Fibroblast of mammary gland (primary cell): ENCODE data around the gene OBSL1.
A peak's percentile ranks its signal among the peaks of the same experiment; 100 is the strongest.

Experiments used
- DNase-seq: peaks from one replicate; pipeline ENCODE4 v3.0.0-alpha.2; 2010; ENCODE audit warnings: low read depth
- H3K4me3 ChIP-seq: 2 replicates; pipeline ENCODE4 v1.5.1; 2011; ENCODE audit warnings: low read depth, mild to moderate bottlenecking, low read length, moderate library complexity; ENCODE audit not compliant: control insufficient read depth
- CTCF ChIP-seq: conservative IDR thresholded peaks from 2 replicates; pipeline ENCODE4 v1.5.1; 2011; ENCODE audit warnings: low read depth, low read length, inconsistent platforms; ENCODE audit not compliant: control insufficient read depth, insufficient read depth

OBSL1 gene

GRCh38 chr2:219552382-219553167, 18.8 kb downstream of the OBSL1 start:
- peak; percentile 65 for DNase-seq
- peak overlapping the region; percentile 55 for H3K4me3 ChIP-seq
- no peak for TF ChIP-seq CTCF

- TF ChIP-seq CTCF: no peak
- peak; percentile 55 for DNase-seq
- peak overlapping the region; percentile 55 for H3K4me3 ChIP-seq
Observed at GRCh38 chr2:219551441-219552381, 19.6 kb downstream of the OBSL1 start.

GRCh38 chr2:219549619-219550018, 21.7 kb downstream of the OBSL1 start:
- no peak overlapping the region for H3K4me3 ChIP-seq
- DNase-seq: no peak
- TF ChIP-seq CTCF: no peak

- no peak overlapping the region for H3K4me3 ChIP-seq
- no peak for DNase-seq
- TF ChIP-seq CTCF: no peak
Observed at GRCh38 chr2:219548990-219549389, 22.3 kb downstream of the OBSL1 start.

GRCh38 chr2:219547621-219548020, 23.7 kb downstream of the OBSL1 start:
- no peak for TF ChIP-seq CTCF
- no peak overlapping the region for H3K4me3 ChIP-seq
- no peak for DNase-seq

GRCh38 chr2:219545943-219546352, 25.4 kb downstream of the OBSL1 start:
- no peak for DNase-seq
- no peak overlapping the region for H3K4me3 ChIP-seq
- TF ChIP-seq CTCF: no peak
